Sigmoid colon (tissue), 4 donors: ENCODE results near the gene ARSG.

ENCODE experiments used
- EP300 ChIP-seq, 4 donors: sonication (generic); formaldehyde crosslinking; IDR thresholded peaks; one replicate each; pipeline ENCODE4 v1.6.1; 2017; ENCODE audit warnings: antibody characterized with exemption in 4 of 4
- POLR2AphosphoS5 ChIP-seq, 4 donors: sonication (generic); formaldehyde crosslinking; IDR thresholded peaks; one replicate each; pipeline ENCODE4 v1.6.1; 2017; ENCODE audit warnings: antibody characterized with exemption in 4 of 4
- TF ChIP-seq, protein P1 (sequence below), 4 experiments: fragments of 450-650 bp in 3 of 4; fragments of 200-600 bp in 1 of 4; IDR thresholded peaks; one replicate each; pipeline ENCODE4 v1.5.1; 2016 to 2019; ENCODE audit warnings: antibody characterized with exemption in 4 of 4, mild to moderate bottlenecking in 3 of 4, moderate library complexity in 2 of 4

DNA sequence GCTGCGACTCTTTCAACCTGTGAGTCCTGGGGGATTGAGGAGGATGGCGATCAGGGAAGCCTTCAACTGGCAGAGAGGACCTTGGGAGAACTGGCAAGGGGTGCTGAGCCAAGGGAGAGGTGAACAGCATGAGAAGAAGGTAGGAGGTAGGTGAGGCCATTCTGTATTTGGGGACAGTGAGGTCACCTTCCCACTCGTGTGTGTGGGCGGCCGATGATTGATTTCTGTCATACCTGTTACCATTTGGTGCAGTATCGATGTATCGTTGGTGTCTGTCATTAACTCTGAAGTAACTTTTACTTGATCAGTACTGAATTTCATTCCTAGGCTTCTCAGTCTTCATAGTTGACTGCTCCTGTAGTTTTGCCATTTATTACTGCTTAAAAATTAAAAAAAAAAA lies 3.8 kb downstream of the ARSG start:
- TF ChIP-seq POLR2AphosphoS5 (IDR thresholded peaks at IDR 0.05) = no peak
- no peak for TF ChIP-seq EP300 (IDR thresholded peaks at IDR 0.05)
- TF ChIP-seq, protein P1, sequence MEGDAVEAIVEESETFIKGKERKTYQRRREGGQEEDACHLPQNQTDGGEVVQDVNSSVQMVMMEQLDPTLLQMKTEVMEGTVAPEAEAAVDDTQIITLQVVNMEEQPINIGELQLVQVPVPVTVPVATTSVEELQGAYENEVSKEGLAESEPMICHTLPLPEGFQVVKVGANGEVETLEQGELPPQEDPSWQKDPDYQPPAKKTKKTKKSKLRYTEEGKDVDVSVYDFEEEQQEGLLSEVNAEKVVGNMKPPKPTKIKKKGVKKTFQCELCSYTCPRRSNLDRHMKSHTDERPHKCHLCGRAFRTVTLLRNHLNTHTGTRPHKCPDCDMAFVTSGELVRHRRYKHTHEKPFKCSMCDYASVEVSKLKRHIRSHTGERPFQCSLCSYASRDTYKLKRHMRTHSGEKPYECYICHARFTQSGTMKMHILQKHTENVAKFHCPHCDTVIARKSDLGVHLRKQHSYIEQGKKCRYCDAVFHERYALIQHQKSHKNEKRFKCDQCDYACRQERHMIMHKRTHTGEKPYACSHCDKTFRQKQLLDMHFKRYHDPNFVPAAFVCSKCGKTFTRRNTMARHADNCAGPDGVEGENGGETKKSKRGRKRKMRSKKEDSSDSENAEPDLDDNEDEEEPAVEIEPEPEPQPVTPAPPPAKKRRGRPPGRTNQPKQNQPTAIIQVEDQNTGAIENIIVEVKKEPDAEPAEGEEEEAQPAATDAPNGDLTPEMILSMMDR (IDR thresholded peaks at IDR 0.05) = no peak
